Measurements from ENCODE around the gene PGBD5. TPM values are rescaled to one million over a fixed set of nuclear protein-coding genes. Genes with fewer than 3 reads are reported as not detected.
A peak's percentile ranks its signal among the peaks of the same experiment; 100 is the strongest.

PGBD5 gene
- total RNA-seq, 2 donors from 2014 or later, result 2.6 to 4.3 TPM

DNA sequence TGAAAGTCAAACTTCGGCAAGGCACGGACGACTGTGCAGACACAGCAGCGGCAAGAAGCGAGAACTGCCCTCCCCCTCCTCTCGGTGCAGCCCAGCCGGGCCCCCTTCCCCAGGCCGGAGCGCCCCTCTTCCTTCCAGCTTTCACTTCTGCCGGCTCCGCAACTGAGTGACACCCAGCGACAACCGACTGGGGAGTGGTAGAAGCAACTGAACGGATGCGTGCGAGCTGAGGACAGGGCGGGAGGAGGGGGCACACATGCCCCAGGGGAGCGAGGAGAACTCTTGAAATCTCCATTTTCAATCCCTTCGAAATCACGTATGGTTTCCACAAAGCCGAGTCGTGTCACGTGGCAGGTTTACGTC is 146.6 kb downstream of the PGBD5 start:
- DNase-seq, result peak in 1 of 4 donors; percentile 13
- intact Hi-C loops (cut with DNase I), result no loop called here
- Histone ChIP-seq H3K27ac (peak overlapping the region in 2 of 4 donors; percentile 72 to 81), H3K27me3 (no peaks in the 10 kb centered on the region), H3K9me3 (no peaks in the 10 kb centered on the region), H3K36me3 (replicated peaks in 1 of 2; ENCODE audit: insufficient read depth in 1 of 2, low read depth in 2 of 2) (peaks cover under 1 to 22% of the 10 kb centered on the region in 2 donors), H3K4me3 (no peak overlapping the region), H3K4me1 (peaks cover 42% of the 10 kb centered on the region)
- no peak for TF ChIP-seq POLR2A (IDR thresholded peaks at IDR 0.05)
- TF ChIP-seq, protein P1, sequence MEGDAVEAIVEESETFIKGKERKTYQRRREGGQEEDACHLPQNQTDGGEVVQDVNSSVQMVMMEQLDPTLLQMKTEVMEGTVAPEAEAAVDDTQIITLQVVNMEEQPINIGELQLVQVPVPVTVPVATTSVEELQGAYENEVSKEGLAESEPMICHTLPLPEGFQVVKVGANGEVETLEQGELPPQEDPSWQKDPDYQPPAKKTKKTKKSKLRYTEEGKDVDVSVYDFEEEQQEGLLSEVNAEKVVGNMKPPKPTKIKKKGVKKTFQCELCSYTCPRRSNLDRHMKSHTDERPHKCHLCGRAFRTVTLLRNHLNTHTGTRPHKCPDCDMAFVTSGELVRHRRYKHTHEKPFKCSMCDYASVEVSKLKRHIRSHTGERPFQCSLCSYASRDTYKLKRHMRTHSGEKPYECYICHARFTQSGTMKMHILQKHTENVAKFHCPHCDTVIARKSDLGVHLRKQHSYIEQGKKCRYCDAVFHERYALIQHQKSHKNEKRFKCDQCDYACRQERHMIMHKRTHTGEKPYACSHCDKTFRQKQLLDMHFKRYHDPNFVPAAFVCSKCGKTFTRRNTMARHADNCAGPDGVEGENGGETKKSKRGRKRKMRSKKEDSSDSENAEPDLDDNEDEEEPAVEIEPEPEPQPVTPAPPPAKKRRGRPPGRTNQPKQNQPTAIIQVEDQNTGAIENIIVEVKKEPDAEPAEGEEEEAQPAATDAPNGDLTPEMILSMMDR (IDR thresholded peaks at IDR 0.05), result no peak
- no peak for ATAC-seq
- 81 to 94% methylated on average over 24 of the region's 24 CpGs for whole genome bisulfite sequencing, 2 donors

- DNase-seq (peak in 1 of 4 donors; percentile 4), ATAC-seq (no peak)
- WGBS, 2 donors, result 82 to 88% methylated on average over 15 to 20 of the region's 20 CpGs
- Histone ChIP-seq H3K4me1 (peaks cover 42% of the 10 kb centered on the region), H3K27me3 (no peaks in the 10 kb centered on the region), H3K9me3 (no peaks in the 10 kb centered on the region), H3K36me3 (replicated peaks in 1 of 2; ENCODE audit: insufficient read depth in 1 of 2, low read depth in 2 of 2) (peaks cover 3 to 23% of the 10 kb centered on the region in 2 donors), H3K4me3 (no peak overlapping the region), H3K27ac (peak overlapping the region in 2 of 4 donors; percentile 72 to 81)
- no peak for TF ChIP-seq POLR2A (IDR thresholded peaks at IDR 0.05)
- TF ChIP-seq, protein P1 (IDR thresholded peaks at IDR 0.05), result no peak
- intact Hi-C loops (cut with DNase I), result no loop called here
Observed at GRCh38 chr1:230278871-230279582, 147.1 kb downstream of the PGBD5 start.

GRCh38 chr1:230278376-230278775 is 147.8 kb downstream of the PGBD5 start:
- DNase-seq (no peak), ATAC-seq (no peak)
- Histone ChIP-seq H3K36me3 (replicated peaks in 1 of 2; ENCODE audit: insufficient read depth in 1 of 2, low read depth in 2 of 2) (peaks cover 3 to 23% of the 10 kb centered on the region in 2 donors), H3K27me3 (no peaks in the 10 kb centered on the region), H3K9me3 (no peaks in the 10 kb centered on the region), H3K4me3 (no peak overlapping the region), H3K27ac (peak overlapping the region in 1 of 4 donors; percentile 26), H3K4me1 (peaks cover 42% of the 10 kb centered on the region)
- TF ChIP-seq POLR2A (IDR thresholded peaks at IDR 0.05), result no peak
- TF ChIP-seq, protein P1 (IDR thresholded peaks at IDR 0.05), result no peak
- 92 to 99% methylated on average over 7 of the region's 7 CpGs for WGBS, 2 donors
- intact Hi-C loops (cut with DNase I), result no loop called here

DNA sequence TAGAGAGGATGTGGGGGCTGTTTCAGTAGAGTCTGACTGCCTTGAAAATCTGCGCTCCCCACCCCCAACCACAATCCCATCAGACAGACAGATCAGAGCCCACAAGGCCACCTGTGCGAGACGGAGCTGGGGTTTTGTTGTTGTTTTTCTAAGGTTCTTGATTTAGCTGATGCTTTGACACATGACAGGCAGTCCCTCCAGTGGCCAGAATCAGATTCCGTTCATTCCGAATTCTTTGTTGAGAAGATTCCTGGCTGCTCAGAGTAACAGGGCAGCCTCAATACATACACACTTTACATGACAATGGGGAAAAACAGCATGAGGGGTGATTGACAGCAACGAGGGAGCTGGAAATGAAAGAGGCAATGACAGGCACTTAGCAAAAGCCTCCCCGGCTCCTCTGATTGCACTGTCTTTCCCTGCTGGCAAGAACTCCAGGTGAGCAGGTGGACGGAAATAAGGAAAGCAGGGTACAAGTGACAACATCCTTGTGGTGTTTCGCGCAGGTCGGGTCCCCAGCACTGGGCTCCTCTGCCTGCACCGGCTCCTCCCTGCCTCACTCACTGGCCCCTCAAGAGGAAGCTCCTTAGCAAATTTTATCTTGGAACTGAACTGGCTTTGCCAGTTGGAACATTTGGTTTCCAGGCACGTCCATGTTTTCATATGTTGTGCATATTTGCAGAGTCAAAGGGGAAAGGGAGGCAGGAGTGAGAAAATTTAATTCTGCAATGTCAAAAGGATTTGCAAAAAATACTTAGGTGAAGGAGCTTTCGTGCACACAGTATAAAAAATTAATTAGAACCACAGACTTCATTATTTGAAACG is 148.7 kb downstream of the PGBD5 start:
- Histone ChIP-seq H3K27ac (peak overlapping the region in 2 of 4 donors; percentile 12 to 22), H3K9me3 (no peaks in the 10 kb centered on the region), H3K4me1 (peaks cover 37% of the 10 kb centered on the region), H3K27me3 (no peaks in the 10 kb centered on the region), H3K4me3 (no peak overlapping the region), H3K36me3 (replicated peaks in 1 of 2; ENCODE audit: insufficient read depth in 1 of 2, low read depth in 2 of 2) (peaks cover 3 to 23% of the 10 kb centered on the region in 2 donors)
- no peak for ATAC-seq
- TF ChIP-seq, protein P1 (IDR thresholded peaks at IDR 0.05), result no peak
- TF ChIP-seq POLR2A (IDR thresholded peaks at IDR 0.05), result no peak
- WGBS, 2 donors, result 41 to 47% methylated on average over 15 of the region's 15 CpGs
- peak in 1 of 4 donors; percentile 9 for DNase-seq
- intact Hi-C loops (cut with DNase I), result no loop called here
